Hematopoietic multipotent progenitor cell treated with erythropoietin and hydrocortisone succinate and interleukin-3 and kit ligand, for 6 days (in vitro differentiated cells): ENCODE data around the gene LAMC1.
"Not testable (repeated sequence)": the region's sequence is repeated elsewhere in the genome, so short reads cannot be mapped to it uniquely, and the experiment has no call there.

Experiments used
- DNase-seq: peaks from one replicate; pipeline ENCODE4 v3.0.0-alpha.2; 2015

The LAMC1 gene

GRCh38 chr1:183110326-183110880 is 87.2 kb downstream of the LAMC1 start:
- DNase-seq, result no peak

GRCh38 chr1:183114441-183114840 is 91.2 kb downstream of the LAMC1 start:
- DNase-seq, result no peak

GRCh38 chr1:183116416-183116815 is 93.2 kb downstream of the LAMC1 start:
- no peak for DNase-seq

GRCh38 chr1:183121609-183122008 is 98.4 kb downstream of the LAMC1 start:
- DNase-seq, result no peak

- DNase-seq, result no peak
Observed at GRCh38 chr1:183124259-183124658, 101.0 kb downstream of the LAMC1 start.

GRCh38 chr1:183125279-183125999 is 102.2 kb downstream of the LAMC1 start:
- DNase-seq, result no peak

GRCh38 chr1:183126000-183126366 is 102.8 kb downstream of the LAMC1 start:
- DNase-seq, result no peak

GRCh38 chr1:183126528-183126927 is 103.3 kb downstream of the LAMC1 start:
- DNase-seq, result no peak

- no peak for DNase-seq
Observed at GRCh38 chr1:183129921-183130690, 106.9 kb downstream of the LAMC1 start.

GRCh38 chr1:183131166-183131565 is 107.9 kb downstream of the LAMC1 start:
- no peak for DNase-seq

- DNase-seq, result no peak
Observed at GRCh38 chr1:183135336-183135735, 112.1 kb downstream of the LAMC1 start.

GRCh38 chr1:183137782-183138181 is 114.6 kb downstream of the LAMC1 start:
- DNase-seq, result no peak

GRCh38 chr1:183138301-183138700 is 115.1 kb downstream of the LAMC1 start:
- no peak for DNase-seq

- DNase-seq, result no peak
Observed at GRCh38 chr1:183139281-183139942, 116.2 kb downstream of the LAMC1 start.

- DNase-seq, result no peak
Observed at GRCh38 chr1:183140633-183141032, 117.4 kb downstream of the LAMC1 start.

- DNase-seq, result no peak
Observed at GRCh38 chr1:183142171-183142570, 119.0 kb downstream of the LAMC1 start.

GRCh38 chr1:183143576-183144315 is 120.5 kb downstream of the LAMC1 start:
- no peak for DNase-seq

- DNase-seq, result no peak
Observed at GRCh38 chr1:183144752-183145151, 121.5 kb downstream of the LAMC1 start.

- no peak for DNase-seq
Observed at GRCh38 chr1:183147735-183148134, 124.5 kb downstream of the LAMC1 start.

- DNase-seq, result no peak
Observed at GRCh38 chr1:183148599-183148998, 125.4 kb downstream of the LAMC1 start.

GRCh38 chr1:183149273-183149672 is 126.1 kb downstream of the LAMC1 start:
- no peak for DNase-seq

- DNase-seq, result not testable (repeated sequence)
Observed at GRCh38 chr1:183150032-183150431, 126.8 kb downstream of the LAMC1 start.

- no peak for DNase-seq
Observed at GRCh38 chr1:183150445-183150844, 127.2 kb downstream of the LAMC1 start.
